CD4-positive, alpha-beta T cell treated with Interleukin-4 for 4 hours (primary cell): ENCODE data around the gene GABBR2.

Experiments
- DNase-seq: peaks from one replicate; pipeline ENCODE4 v3.0.0-alpha.2; 2020

GABBR2 gene

GRCh38 chr9:98565152-98566135 lies 143.3 kb downstream of the GABBR2 start:
- no peak for DNase-seq

- DNase-seq: no peak
These were observed 144.0 kb downstream of the GABBR2 start for GRCh38 chr9:98564714-98565113.

- DNase-seq: no peak
These were observed 144.7 kb downstream of the GABBR2 start for GRCh38 chr9:98563988-98564387.

GRCh38 chr9:98563212-98563907 lies 145.4 kb downstream of the GABBR2 start:
- DNase-seq: no peak

GRCh38 chr9:98559561-98559960 lies 149.2 kb downstream of the GABBR2 start:
- no peak for DNase-seq

- no peak for DNase-seq
These were observed 150.2 kb downstream of the GABBR2 start for GRCh38 chr9:98558575-98558974.

- DNase-seq: no peak
These were observed 152.2 kb downstream of the GABBR2 start for GRCh38 chr9:98556511-98556910.

GRCh38 chr9:98555651-98556465 lies 152.9 kb downstream of the GABBR2 start:
- no peak for DNase-seq

GRCh38 chr9:98554752-98555151 lies 154.0 kb downstream of the GABBR2 start:
- DNase-seq: no peak

- no peak for DNase-seq
These were observed 156.4 kb downstream of the GABBR2 start for GRCh38 chr9:98552331-98552730.

- DNase-seq: no peak
These were observed 157.0 kb downstream of the GABBR2 start for GRCh38 chr9:98551511-98552286.

- no peak for DNase-seq
These were observed 158.4 kb downstream of the GABBR2 start for GRCh38 chr9:98550206-98550820.

GRCh38 chr9:98549401-98549800 lies 159.3 kb downstream of the GABBR2 start:
- DNase-seq: no peak

GRCh38 chr9:98547606-98548005 lies 161.1 kb downstream of the GABBR2 start:
- no peak for DNase-seq

GRCh38 chr9:98545021-98545420 lies 163.7 kb downstream of the GABBR2 start:
- DNase-seq: no peak

- DNase-seq: no peak
These were observed 167.0 kb downstream of the GABBR2 start for GRCh38 chr9:98541684-98542230.

- no peak for DNase-seq
These were observed 168.3 kb downstream of the GABBR2 start for GRCh38 chr9:98540476-98540875.

GRCh38 chr9:98539954-98540353 lies 168.8 kb downstream of the GABBR2 start:
- no peak for DNase-seq

- DNase-seq: no peak
These were observed 170.1 kb downstream of the GABBR2 start for GRCh38 chr9:98538626-98539031.

- DNase-seq: no peak
These were observed 170.5 kb downstream of the GABBR2 start for GRCh38 chr9:98538203-98538602.

GRCh38 chr9:98536542-98537173 lies 172.1 kb downstream of the GABBR2 start:
- DNase-seq: peak; percentile 2
